Measurements from ENCODE around the gene RFX4.

The RFX4 gene

GRCh38 chr12:106583242-106584103 lies 669 bp downstream of the RFX4 start:
- Histone ChIP-seq H3K9me3 (ENCODE audit: control insufficient read depth, low read length) (peaks cover 3% of the 10 kb centered on the region), H3K4me1 (ENCODE audit: control insufficient read depth, insufficient read depth, low read length) (peaks cover 5% of the 10 kb centered on the region), H3K36me3 (ENCODE audit: control insufficient read depth, insufficient read depth, low read length, severe bottlenecking) (no peaks in the 10 kb centered on the region), H3K9ac (ENCODE audit: low read length) (no peak overlapping the region), H3K27me3 (replicated peaks; ENCODE audit: control insufficient read depth, insufficient read depth, low read length) (peaks cover 67% of the 10 kb centered on the region), H3K4me3 (ENCODE audit: low read length) (peak overlapping the region; percentile 68)
- DNase-seq (ENCODE audit: low read depth), result peak; percentile 30

GRCh38 chr12:106584104-106585064 lies 1.6 kb downstream of the RFX4 start:
- H3K9me3 ChIP-seq (ENCODE audit: control insufficient read depth, low read length), result peaks cover 3% of the 10 kb centered on the region
- peak; percentile 9 for DNase-seq (ENCODE audit: low read depth)
- H3K4me1 ChIP-seq (ENCODE audit: control insufficient read depth, insufficient read depth, low read length), result peaks cover 5% of the 10 kb centered on the region
- H3K36me3 ChIP-seq (ENCODE audit: control insufficient read depth, insufficient read depth, low read length, severe bottlenecking), result no peaks in the 10 kb centered on the region
- H3K27me3 ChIP-seq (replicated peaks; ENCODE audit: control insufficient read depth, insufficient read depth, low read length), result peaks cover 69% of the 10 kb centered on the region
- no peak overlapping the region for H3K4me3 ChIP-seq (ENCODE audit: low read length)
- H3K9ac ChIP-seq (ENCODE audit: low read length), result no peak overlapping the region

GRCh38 chr12:106585105-106585520 lies 2.3 kb downstream of the RFX4 start:
- Histone ChIP-seq H3K27me3 (replicated peaks; ENCODE audit: control insufficient read depth, insufficient read depth, low read length) (peaks cover 69% of the 10 kb centered on the region), H3K9me3 (ENCODE audit: control insufficient read depth, low read length) (no peaks in the 10 kb centered on the region), H3K4me3 (ENCODE audit: low read length) (no peak overlapping the region), H3K4me1 (ENCODE audit: control insufficient read depth, insufficient read depth, low read length) (peaks cover 5% of the 10 kb centered on the region), H3K36me3 (ENCODE audit: control insufficient read depth, insufficient read depth, low read length, severe bottlenecking) (no peaks in the 10 kb centered on the region), H3K9ac (ENCODE audit: low read length) (no peak overlapping the region)
- no peak for DNase-seq (ENCODE audit: low read depth)

GRCh38 chr12:106585521-106586277 lies 2.9 kb downstream of the RFX4 start:
- no peaks in the 10 kb centered on the region for H3K9me3 ChIP-seq (ENCODE audit: control insufficient read depth, low read length)
- DNase-seq (ENCODE audit: low read depth), result peak; percentile 11
- H3K9ac ChIP-seq (ENCODE audit: low read length), result no peak overlapping the region
- no peaks in the 10 kb centered on the region for H3K36me3 ChIP-seq (ENCODE audit: control insufficient read depth, insufficient read depth, low read length, severe bottlenecking)
- peaks cover 5% of the 10 kb centered on the region for H3K4me1 ChIP-seq (ENCODE audit: control insufficient read depth, insufficient read depth, low read length)
- no peak overlapping the region for H3K4me3 ChIP-seq (ENCODE audit: low read length)
- peaks cover 69% of the 10 kb centered on the region for H3K27me3 ChIP-seq (replicated peaks; ENCODE audit: control insufficient read depth, insufficient read depth, low read length)

- Histone ChIP-seq H3K4me3 (ENCODE audit: low read length) (no peak overlapping the region), H3K9ac (ENCODE audit: low read length) (no peak overlapping the region)
- no peak for DNase-seq (ENCODE audit: low read depth)
Measured at GRCh38 chr12:106586278-106586802, 3.5 kb downstream of the RFX4 start.

GRCh38 chr12:106586803-106587684 lies 4.2 kb downstream of the RFX4 start:
- peaks cover 64% of the 10 kb centered on the region for H3K27me3 ChIP-seq (replicated peaks; ENCODE audit: control insufficient read depth, insufficient read depth, low read length)
- no peak overlapping the region for H3K4me3 ChIP-seq (ENCODE audit: low read length)
- H3K9me3 ChIP-seq (ENCODE audit: control insufficient read depth, low read length), result no peaks in the 10 kb centered on the region
- peak; percentile 7 for DNase-seq (ENCODE audit: low read depth)
- no peaks in the 10 kb centered on the region for H3K36me3 ChIP-seq (ENCODE audit: control insufficient read depth, insufficient read depth, low read length, severe bottlenecking)
- H3K9ac ChIP-seq (ENCODE audit: low read length), result no peak overlapping the region
- H3K4me1 ChIP-seq (ENCODE audit: control insufficient read depth, insufficient read depth, low read length), result peaks cover 5% of the 10 kb centered on the region

More at GRCh38 chr12:106586278-106586802, 3.5 kb downstream of the RFX4 start:
- Histone ChIP-seq H3K27me3 (replicated peaks; ENCODE audit: control insufficient read depth, insufficient read depth, low read length) (peaks cover 64% of the 10 kb centered on the region), H3K4me1 (ENCODE audit: control insufficient read depth, insufficient read depth, low read length) (peaks cover 5% of the 10 kb centered on the region), H3K36me3 (ENCODE audit: control insufficient read depth, insufficient read depth, low read length, severe bottlenecking) (no peaks in the 10 kb centered on the region), H3K9me3 (ENCODE audit: control insufficient read depth, low read length) (no peaks in the 10 kb centered on the region)

- no peak for DNase-seq (ENCODE audit: low read depth)
- no peaks in the 10 kb centered on the region for H3K36me3 ChIP-seq (ENCODE audit: control insufficient read depth, insufficient read depth, low read length, severe bottlenecking)
- H3K27me3 ChIP-seq (replicated peaks; ENCODE audit: control insufficient read depth, insufficient read depth, low read length), result peaks cover 68% of the 10 kb centered on the region
- H3K9ac ChIP-seq (ENCODE audit: low read length), result no peak overlapping the region
- H3K9me3 ChIP-seq (ENCODE audit: control insufficient read depth, low read length), result no peaks in the 10 kb centered on the region
- no peak overlapping the region for H3K4me3 ChIP-seq (ENCODE audit: low read length)
- peaks cover 5% of the 10 kb centered on the region for H3K4me1 ChIP-seq (ENCODE audit: control insufficient read depth, insufficient read depth, low read length)
Measured at GRCh38 chr12:106588771-106589170, 6.0 kb downstream of the RFX4 start.

GRCh38 chr12:106590601-106591000 lies 7.8 kb downstream of the RFX4 start:
- H3K36me3 ChIP-seq (ENCODE audit: control insufficient read depth, insufficient read depth, low read length, severe bottlenecking), result no peaks in the 10 kb centered on the region
- no peak for DNase-seq (ENCODE audit: low read depth)
- peaks cover 3% of the 10 kb centered on the region for H3K4me1 ChIP-seq (ENCODE audit: control insufficient read depth, insufficient read depth, low read length)
- H3K27me3 ChIP-seq (replicated peaks; ENCODE audit: control insufficient read depth, insufficient read depth, low read length), result peaks cover 67% of the 10 kb centered on the region
- H3K4me3 ChIP-seq (ENCODE audit: low read length), result no peak overlapping the region
- H3K9ac ChIP-seq (ENCODE audit: low read length), result no peak overlapping the region
- no peaks in the 10 kb centered on the region for H3K9me3 ChIP-seq (ENCODE audit: control insufficient read depth, low read length)

GRCh38 chr12:106594447-106594846 lies 11.6 kb downstream of the RFX4 start:
- H3K9me3 ChIP-seq (ENCODE audit: control insufficient read depth, low read length), result no peaks in the 10 kb centered on the region

GRCh38 chr12:106595268-106595667 lies 12.5 kb downstream of the RFX4 start:
- Histone ChIP-seq H3K4me3 (ENCODE audit: low read length) (no peak overlapping the region), H3K27me3 (replicated peaks; ENCODE audit: control insufficient read depth, insufficient read depth, low read length) (peaks cover 42% of the 10 kb centered on the region), H3K9ac (ENCODE audit: low read length) (no peak overlapping the region), H3K4me1 (ENCODE audit: control insufficient read depth, insufficient read depth, low read length) (no peaks in the 10 kb centered on the region), H3K9me3 (ENCODE audit: control insufficient read depth, low read length) (no peaks in the 10 kb centered on the region), H3K36me3 (ENCODE audit: control insufficient read depth, insufficient read depth, low read length, severe bottlenecking) (no peaks in the 10 kb centered on the region)
- DNase-seq (ENCODE audit: low read depth), result no peak

More at GRCh38 chr12:106594447-106594846, 11.6 kb downstream of the RFX4 start:
- Histone ChIP-seq H3K27me3 (replicated peaks; ENCODE audit: control insufficient read depth, insufficient read depth, low read length) (peaks cover 47% of the 10 kb centered on the region), H3K9ac (ENCODE audit: low read length) (no peak overlapping the region), H3K36me3 (ENCODE audit: control insufficient read depth, insufficient read depth, low read length, severe bottlenecking) (no peaks in the 10 kb centered on the region), H3K4me3 (ENCODE audit: low read length) (no peak overlapping the region), H3K4me1 (ENCODE audit: control insufficient read depth, insufficient read depth, low read length) (no peaks in the 10 kb centered on the region)
- no peak for DNase-seq (ENCODE audit: low read depth)

Data from adipocyte (in vitro differentiated cells).